Measurements from ENCODE around the gene DDC. TPM values are rescaled to one million over a fixed set of nuclear protein-coding genes. Genes with fewer than 3 reads are reported as not detected.

DDC gene
- total and polyA plus RNA-seq, 7 donors: 0.10 to 1.7 (median 0.59) TPM

DNA sequence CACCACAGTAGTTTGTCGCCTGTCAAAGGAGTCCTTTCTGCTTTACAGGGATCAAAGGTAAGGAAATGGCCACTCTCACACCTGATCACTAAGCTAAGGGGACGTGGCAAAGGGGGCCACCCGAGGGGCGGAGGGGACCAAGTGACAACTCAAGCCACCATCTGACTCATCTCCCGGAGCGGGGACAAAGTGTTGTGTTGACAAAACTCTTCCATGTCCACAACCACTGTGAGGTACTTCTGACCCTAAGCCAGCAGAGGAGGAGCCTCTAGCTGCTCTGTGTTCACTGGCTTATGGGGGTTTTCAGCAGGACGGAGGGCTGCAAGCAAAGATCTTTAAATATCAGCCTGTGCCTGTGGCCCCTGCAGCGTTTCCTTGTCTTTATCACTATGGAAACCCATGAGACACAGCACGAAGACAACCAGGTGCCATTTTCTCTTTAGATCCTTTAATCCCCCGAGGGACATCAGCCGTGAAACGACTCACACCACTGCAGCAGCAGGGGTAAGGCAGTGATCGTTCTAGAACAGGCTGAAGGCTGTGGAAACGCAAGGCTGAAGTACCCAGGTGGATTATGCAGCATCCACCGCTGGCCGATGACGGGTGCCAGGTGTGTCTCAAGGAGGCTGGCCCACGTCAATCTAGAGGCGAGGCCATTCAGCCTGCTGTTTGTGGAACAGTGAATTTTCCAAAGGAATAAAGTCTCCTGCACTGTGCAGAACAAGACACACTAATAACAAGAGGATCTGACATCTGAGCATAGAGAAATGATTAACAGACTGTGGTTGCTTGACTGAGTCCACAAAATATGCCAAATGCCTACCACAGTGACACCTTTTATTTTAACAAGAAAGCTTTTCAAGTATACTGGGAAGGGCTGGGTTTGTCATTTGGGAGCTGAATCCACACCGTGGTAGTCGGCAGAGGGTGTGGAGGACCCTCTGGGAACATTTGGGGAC is 26.6 kb upstream of the DDC start:
- Histone ChIP-seq H3K4me3 (no peak overlapping the region), H3K36me3 (ENCODE audit: insufficient read depth in 1 of 2, low read depth in 1 of 2) (peaks cover 4 to 29% of the 10 kb centered on the region in 2 donors), H3K27ac (no peak overlapping the region), H3K4me1 (peaks cover 17% of the 10 kb centered on the region), H3K9me3 (no peaks in the 10 kb centered on the region), H3K27me3 (ENCODE audit: insufficient read depth in 3 of 3, low read length in 2 of 3) (no peaks in the 10 kb centered on the region)
- ATAC-seq (no peak), DNase-seq (no peak)
- TF ChIP-seq, protein P1, sequence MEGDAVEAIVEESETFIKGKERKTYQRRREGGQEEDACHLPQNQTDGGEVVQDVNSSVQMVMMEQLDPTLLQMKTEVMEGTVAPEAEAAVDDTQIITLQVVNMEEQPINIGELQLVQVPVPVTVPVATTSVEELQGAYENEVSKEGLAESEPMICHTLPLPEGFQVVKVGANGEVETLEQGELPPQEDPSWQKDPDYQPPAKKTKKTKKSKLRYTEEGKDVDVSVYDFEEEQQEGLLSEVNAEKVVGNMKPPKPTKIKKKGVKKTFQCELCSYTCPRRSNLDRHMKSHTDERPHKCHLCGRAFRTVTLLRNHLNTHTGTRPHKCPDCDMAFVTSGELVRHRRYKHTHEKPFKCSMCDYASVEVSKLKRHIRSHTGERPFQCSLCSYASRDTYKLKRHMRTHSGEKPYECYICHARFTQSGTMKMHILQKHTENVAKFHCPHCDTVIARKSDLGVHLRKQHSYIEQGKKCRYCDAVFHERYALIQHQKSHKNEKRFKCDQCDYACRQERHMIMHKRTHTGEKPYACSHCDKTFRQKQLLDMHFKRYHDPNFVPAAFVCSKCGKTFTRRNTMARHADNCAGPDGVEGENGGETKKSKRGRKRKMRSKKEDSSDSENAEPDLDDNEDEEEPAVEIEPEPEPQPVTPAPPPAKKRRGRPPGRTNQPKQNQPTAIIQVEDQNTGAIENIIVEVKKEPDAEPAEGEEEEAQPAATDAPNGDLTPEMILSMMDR (IDR thresholded peaks at IDR 0.05): no peak
- intact Hi-C loops (cut with DNase I): loop anchor here (2.0 to 5.0 kb wide), 3 partner anchors 84 to 125 kb away; no protein-coding TSS in a partner anchor
- 71 to 76% (median 74%) methylated on average over 21 of the region's 21 CpGs for WGBS, 3 donors

DNA sequence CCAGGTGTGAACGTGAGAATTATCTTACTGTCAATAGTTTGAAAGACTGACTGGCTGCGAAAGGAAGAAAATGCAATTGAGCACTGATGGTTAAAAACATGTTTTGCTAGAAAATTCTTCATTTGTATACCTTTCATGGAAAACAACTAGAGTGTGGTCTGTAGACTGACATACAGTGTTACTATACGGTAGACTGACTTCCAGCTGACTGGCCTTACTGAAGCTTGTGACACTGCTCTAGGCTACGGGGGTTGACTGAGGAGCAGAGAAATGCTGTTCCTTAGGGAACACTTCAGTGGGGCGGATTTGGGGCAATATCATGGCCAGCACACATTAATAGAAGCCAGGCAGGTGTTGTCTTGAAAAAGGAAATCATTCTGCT is 25.9 kb upstream of the DDC start:
- ATAC-seq (no peak), DNase-seq (no peak)
- Histone ChIP-seq H3K27me3 (ENCODE audit: insufficient read depth in 3 of 3, low read length in 2 of 3) (no peaks in the 10 kb centered on the region), H3K9me3 (no peaks in the 10 kb centered on the region), H3K36me3 (ENCODE audit: insufficient read depth in 1 of 2, low read depth in 1 of 2) (peaks cover 4 to 25% of the 10 kb centered on the region in 2 donors), H3K4me3 (no peak overlapping the region), H3K27ac (no peak overlapping the region), H3K4me1 (peaks cover 17% of the 10 kb centered on the region)
- WGBS, 3 donors: 92 to 98% (median 93%) methylated on average over 5 of the region's 5 CpGs
- TF ChIP-seq, protein P1 (IDR thresholded peaks at IDR 0.05): no peak
- intact Hi-C loops (cut with DNase I): loop anchor here (5.0 kb wide), 2 partner anchors 84 to 119 kb away; no protein-coding TSS in a partner anchor

DNA sequence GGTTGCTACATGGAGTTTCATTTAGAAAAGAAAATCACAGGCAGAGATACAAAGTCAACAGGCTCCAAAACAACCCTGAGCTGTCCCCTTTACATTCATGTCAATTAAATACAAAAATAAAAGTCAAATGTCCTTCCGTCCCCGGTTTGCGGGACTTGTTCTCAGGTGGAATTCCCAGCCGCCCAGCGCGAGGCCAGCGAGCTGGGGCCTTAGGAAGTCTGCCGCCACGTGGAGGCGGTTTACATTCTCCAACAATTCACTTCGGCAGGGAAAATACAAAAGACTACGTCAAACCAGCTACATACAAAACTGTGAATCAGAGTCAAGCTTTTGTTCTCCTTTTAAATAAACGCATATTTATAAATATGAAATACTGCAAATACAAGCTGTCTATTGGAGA is 25.3 kb upstream of the DDC start:
- intact Hi-C loops (cut with DNase I): loop anchor here (5.0 kb wide), 2 partner anchors 83 to 118 kb away; no protein-coding TSS in a partner anchor
- no peak for ATAC-seq
- TF ChIP-seq, protein P1 (IDR thresholded peaks at IDR 0.05): no peak

DNA sequence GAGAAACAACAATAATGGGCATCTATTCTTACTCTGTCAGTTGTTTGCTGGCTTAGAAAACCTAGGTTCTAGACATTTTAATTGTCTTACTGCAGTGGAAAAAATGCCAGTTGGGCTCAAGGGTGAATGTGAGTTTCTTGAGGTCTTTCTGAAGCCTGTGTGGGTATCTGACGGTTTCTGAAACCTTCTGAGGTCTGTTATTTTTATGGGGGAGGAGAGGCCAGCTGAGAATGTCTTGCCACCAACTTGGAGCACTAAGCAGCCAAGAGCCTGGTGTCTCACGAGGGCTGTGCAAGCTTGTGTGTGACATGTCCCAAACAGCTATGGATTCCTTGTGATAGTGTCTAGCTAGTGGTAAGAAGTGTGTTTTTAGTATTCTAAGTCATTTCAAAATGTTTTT is 24.2 kb upstream of the DDC start:
- H3K9me3 ChIP-seq: no peaks in the 10 kb centered on the region
- H3K27ac ChIP-seq: no peak overlapping the region
- 50 to 81% (median 76%) methylated on average over 2 of the region's 2 CpGs for WGBS, 3 donors
- TF ChIP-seq, protein P1 (IDR thresholded peaks at IDR 0.05): no peak
- peaks cover 4 to 15% of the 10 kb centered on the region in 2 donors for H3K36me3 ChIP-seq (ENCODE audit: insufficient read depth in 1 of 2, low read depth in 1 of 2)
- ATAC-seq (no peak), DNase-seq (no peak)
- intact Hi-C loops (cut with DNase I): no loop called here
- H3K4me3 ChIP-seq: no peak overlapping the region
- H3K27me3 ChIP-seq (ENCODE audit: insufficient read depth in 3 of 3, low read length in 2 of 3): no peaks in the 10 kb centered on the region
- peaks cover 12% of the 10 kb centered on the region for H3K4me1 ChIP-seq

More for the DNA sequence above, 25.3 kb upstream of the DDC start:
- H3K4me1 ChIP-seq: peaks cover 17% of the 10 kb centered on the region
- no peak overlapping the region for H3K4me3 ChIP-seq
- peaks cover 4 to 21% of the 10 kb centered on the region in 2 donors for H3K36me3 ChIP-seq (ENCODE audit: insufficient read depth in 1 of 2, low read depth in 1 of 2)
- no peaks in the 10 kb centered on the region for H3K9me3 ChIP-seq
- 93 to 96% (median 93%) methylated on average over 13 of the region's 13 CpGs for WGBS, 3 donors
- H3K27ac ChIP-seq: no peak overlapping the region
- H3K27me3 ChIP-seq (ENCODE audit: insufficient read depth in 3 of 3, low read length in 2 of 3): no peaks in the 10 kb centered on the region
- DNase-seq: no peak
